A549 (cell line): ENCODE data around the gene PRKCE.

Experiments
- BHLHE40 ChIP-seq: IDR thresholded peaks from 2 replicates; pipeline ENCODE4 v1.6.1; 2012; ENCODE audit warnings: low read depth, low read length, inconsistent platforms
- NR3C1 ChIP-seq: fragments of >200 bp; sonication (Bioruptor Twin); formaldehyde crosslinking; IDR thresholded peaks from 3 replicates; pipeline ENCODE4 v1.6.1; 2017
- POLR2A ChIP-seq: IDR thresholded peaks from 2 replicates; pipeline ENCODE4 v1.6.1; 2012; ENCODE audit warnings: mild to moderate bottlenecking, low read length
- REST ChIP-seq: fragments of 200-600 bp; sonication (generic); IDR thresholded peaks from 2 replicates; pipeline ENCODE4 v1.6.1; 2016; ENCODE audit warnings: antibody characterized with exemption, mild to moderate bottlenecking, moderate library complexity
- TF ChIP-seq, protein P1 (sequence below): fragments of >200 bp; sonication (Bioruptor Twin); formaldehyde crosslinking; IDR thresholded peaks from 3 replicates; pipeline ENCODE4 v1.5.1; 2016
- TF ChIP-seq, protein P2 (sequence below): IDR thresholded peaks from 2 replicates; pipeline ENCODE4 v1.6.1; 2012
- TF ChIP-seq, protein P3 (sequence below): fragments of 450-650 bp; IDR thresholded peaks from 2 replicates; pipeline ENCODE4 v1.6.1; 2014; ENCODE audit warnings: antibody characterized with exemption

DNA sequence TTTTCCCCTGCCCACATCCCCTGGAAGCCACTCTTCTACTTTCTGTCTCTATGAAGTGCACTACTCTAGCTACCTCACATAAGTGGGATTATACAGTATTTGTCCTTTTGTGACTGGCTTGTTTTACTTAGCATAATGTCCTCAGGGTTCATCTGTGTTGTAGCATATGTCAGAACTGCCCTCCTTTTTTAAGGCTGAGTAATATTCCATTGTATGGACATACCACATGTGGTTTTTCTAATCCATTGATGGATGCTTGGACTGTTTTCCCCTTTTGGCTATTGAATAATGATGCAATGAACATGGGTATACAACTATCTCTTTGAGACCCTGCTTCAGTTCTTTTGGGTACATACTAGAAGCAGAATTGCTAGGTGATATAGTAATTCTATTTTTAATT, 95.9 kb downstream of the PRKCE start:
- TF ChIP-seq, protein P1, sequence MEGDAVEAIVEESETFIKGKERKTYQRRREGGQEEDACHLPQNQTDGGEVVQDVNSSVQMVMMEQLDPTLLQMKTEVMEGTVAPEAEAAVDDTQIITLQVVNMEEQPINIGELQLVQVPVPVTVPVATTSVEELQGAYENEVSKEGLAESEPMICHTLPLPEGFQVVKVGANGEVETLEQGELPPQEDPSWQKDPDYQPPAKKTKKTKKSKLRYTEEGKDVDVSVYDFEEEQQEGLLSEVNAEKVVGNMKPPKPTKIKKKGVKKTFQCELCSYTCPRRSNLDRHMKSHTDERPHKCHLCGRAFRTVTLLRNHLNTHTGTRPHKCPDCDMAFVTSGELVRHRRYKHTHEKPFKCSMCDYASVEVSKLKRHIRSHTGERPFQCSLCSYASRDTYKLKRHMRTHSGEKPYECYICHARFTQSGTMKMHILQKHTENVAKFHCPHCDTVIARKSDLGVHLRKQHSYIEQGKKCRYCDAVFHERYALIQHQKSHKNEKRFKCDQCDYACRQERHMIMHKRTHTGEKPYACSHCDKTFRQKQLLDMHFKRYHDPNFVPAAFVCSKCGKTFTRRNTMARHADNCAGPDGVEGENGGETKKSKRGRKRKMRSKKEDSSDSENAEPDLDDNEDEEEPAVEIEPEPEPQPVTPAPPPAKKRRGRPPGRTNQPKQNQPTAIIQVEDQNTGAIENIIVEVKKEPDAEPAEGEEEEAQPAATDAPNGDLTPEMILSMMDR, result no peak
- no peak for TF ChIP-seq REST
- TF ChIP-seq, protein P2, sequence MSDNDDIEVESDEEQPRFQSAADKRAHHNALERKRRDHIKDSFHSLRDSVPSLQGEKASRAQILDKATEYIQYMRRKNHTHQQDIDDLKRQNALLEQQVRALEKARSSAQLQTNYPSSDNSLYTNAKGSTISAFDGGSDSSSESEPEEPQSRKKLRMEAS, result no peak
- TF ChIP-seq POLR2A, result no peak
- TF ChIP-seq BHLHE40, result no peak
- TF ChIP-seq, protein P3, sequence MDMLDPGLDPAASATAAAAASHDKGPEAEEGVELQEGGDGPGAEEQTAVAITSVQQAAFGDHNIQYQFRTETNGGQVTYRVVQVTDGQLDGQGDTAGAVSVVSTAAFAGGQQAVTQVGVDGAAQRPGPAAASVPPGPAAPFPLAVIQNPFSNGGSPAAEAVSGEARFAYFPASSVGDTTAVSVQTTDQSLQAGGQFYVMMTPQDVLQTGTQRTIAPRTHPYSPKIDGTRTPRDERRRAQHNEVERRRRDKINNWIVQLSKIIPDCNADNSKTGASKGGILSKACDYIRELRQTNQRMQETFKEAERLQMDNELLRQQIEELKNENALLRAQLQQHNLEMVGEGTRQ, result no peak
- no peak for TF ChIP-seq NR3C1
